ENCODE data around the gene GNG7. TPM values are rescaled to one million over a fixed set of nuclear protein-coding genes. Genes with fewer than 3 reads are reported as not detected.
"Not testable (repeated sequence)": the region's sequence is repeated elsewhere in the genome, so short reads cannot be mapped to it uniquely, and the experiment has no call there.

Gene GNG7
- total RNA-seq, 1 donor from 2014 or later = 11.3 TPM

GRCh38 chr19:2533072-2533425 lies 169.4 kb downstream of the GNG7 start:
- Mint-ChIP-seq H3K27me3 (no peaks in the 10 kb centered on the region), H3K4me1 (ENCODE audit: low read depth) (peaks cover 11% of the 10 kb centered on the region), H3K27ac (peak overlapping the region; percentile 22), H3K4me3 (ENCODE audit: low read depth) (no peak overlapping the region), H3K9me3 (ENCODE audit: low read depth) (peaks cover 5% of the 10 kb centered on the region), H3K36me3 (ENCODE audit: insufficient read depth) (peaks cover 2% of the 10 kb centered on the region)
- TF ChIP-seq CTCF (IDR thresholded peaks at IDR 0.05; ENCODE audit: unreplicated experiment) = no peak
- DNase-seq (ENCODE audit: low spot score, unreplicated experiment) = no peak

GRCh38 chr19:2532252-2533071 lies 170.0 kb downstream of the GNG7 start:
- no peak for DNase-seq (ENCODE audit: low spot score, unreplicated experiment)
- no peak overlapping the region for H3K4me3 Mint-ChIP-seq (ENCODE audit: low read depth)
- peaks cover 2% of the 10 kb centered on the region for H3K36me3 Mint-ChIP-seq (ENCODE audit: insufficient read depth)
- H3K4me1 Mint-ChIP-seq (ENCODE audit: low read depth) = peaks cover 11% of the 10 kb centered on the region
- TF ChIP-seq CTCF (IDR thresholded peaks at IDR 0.05; ENCODE audit: unreplicated experiment) = no peak
- H3K9me3 Mint-ChIP-seq (ENCODE audit: low read depth) = peaks cover 5% of the 10 kb centered on the region
- no peaks in the 10 kb centered on the region for H3K27me3 Mint-ChIP-seq
- no peak overlapping the region for H3K27ac Mint-ChIP-seq

GRCh38 chr19:2529942-2530341 lies 172.6 kb downstream of the GNG7 start:
- H3K27me3 Mint-ChIP-seq; H3K36me3 Mint-ChIP-seq (ENCODE audit: insufficient read depth); H3K9me3 Mint-ChIP-seq (ENCODE audit: low read depth); H3K27ac Mint-ChIP-seq; H3K4me3 Mint-ChIP-seq (ENCODE audit: low read depth); DNase-seq (ENCODE audit: low spot score, unreplicated experiment): not testable (repeated sequence)
- peaks cover 11% of the 10 kb centered on the region for H3K4me1 Mint-ChIP-seq (ENCODE audit: low read depth)

- Mint-ChIP-seq H3K9me3 (ENCODE audit: low read depth) (peaks cover 5% of the 10 kb centered on the region), H3K36me3 (ENCODE audit: insufficient read depth) (peaks cover 2% of the 10 kb centered on the region), H3K4me3 (ENCODE audit: low read depth) (no peak overlapping the region), H3K27me3 (no peaks in the 10 kb centered on the region), H3K27ac (no peak overlapping the region), H3K4me1 (ENCODE audit: low read depth) (peaks cover 9% of the 10 kb centered on the region)
- no peak for DNase-seq (ENCODE audit: low spot score, unreplicated experiment)
- no peak for TF ChIP-seq CTCF (IDR thresholded peaks at IDR 0.05; ENCODE audit: unreplicated experiment)
These were observed 173.0 kb downstream of the GNG7 start for GRCh38 chr19:2529473-2529918.

GRCh38 chr19:2528675-2529101 lies 173.8 kb downstream of the GNG7 start:
- Mint-ChIP-seq H3K36me3 (ENCODE audit: insufficient read depth) (peaks cover 2% of the 10 kb centered on the region), H3K4me3 (ENCODE audit: low read depth) (no peak overlapping the region), H3K9me3 (ENCODE audit: low read depth) (peaks cover 5% of the 10 kb centered on the region), H3K27me3 (no peaks in the 10 kb centered on the region), H3K4me1 (ENCODE audit: low read depth) (peaks cover 5% of the 10 kb centered on the region), H3K27ac (no peak overlapping the region)
- TF ChIP-seq CTCF (IDR thresholded peaks at IDR 0.05; ENCODE audit: unreplicated experiment) = no peak
- no peak for DNase-seq (ENCODE audit: low spot score, unreplicated experiment)

- Mint-ChIP-seq H3K36me3 (ENCODE audit: insufficient read depth) (peaks cover 2% of the 10 kb centered on the region), H3K9me3 (ENCODE audit: low read depth) (peaks cover 5% of the 10 kb centered on the region), H3K27ac (no peak overlapping the region), H3K27me3 (no peaks in the 10 kb centered on the region), H3K4me1 (ENCODE audit: low read depth) (no peaks in the 10 kb centered on the region), H3K4me3 (ENCODE audit: low read depth) (no peak overlapping the region)
- no peak for DNase-seq (ENCODE audit: low spot score, unreplicated experiment)
- TF ChIP-seq CTCF (IDR thresholded peaks at IDR 0.05; ENCODE audit: unreplicated experiment) = no peak
These were observed 174.8 kb downstream of the GNG7 start for GRCh38 chr19:2527686-2528085.
